Glomerular visceral epithelial cell (primary cell): Measurements from ENCODE around the gene ZRSR2.
"Not testable (repeated sequence)": the region's sequence is repeated elsewhere in the genome, so short reads cannot be mapped to it uniquely, and the experiment has no call there.

ENCODE experiments used
- DNase-seq: peaks from one replicate; pipeline ENCODE4 v3.0.0-alpha.2; 2016; ENCODE audit errors: extremely low spot score

ZRSR2 gene, protein sequence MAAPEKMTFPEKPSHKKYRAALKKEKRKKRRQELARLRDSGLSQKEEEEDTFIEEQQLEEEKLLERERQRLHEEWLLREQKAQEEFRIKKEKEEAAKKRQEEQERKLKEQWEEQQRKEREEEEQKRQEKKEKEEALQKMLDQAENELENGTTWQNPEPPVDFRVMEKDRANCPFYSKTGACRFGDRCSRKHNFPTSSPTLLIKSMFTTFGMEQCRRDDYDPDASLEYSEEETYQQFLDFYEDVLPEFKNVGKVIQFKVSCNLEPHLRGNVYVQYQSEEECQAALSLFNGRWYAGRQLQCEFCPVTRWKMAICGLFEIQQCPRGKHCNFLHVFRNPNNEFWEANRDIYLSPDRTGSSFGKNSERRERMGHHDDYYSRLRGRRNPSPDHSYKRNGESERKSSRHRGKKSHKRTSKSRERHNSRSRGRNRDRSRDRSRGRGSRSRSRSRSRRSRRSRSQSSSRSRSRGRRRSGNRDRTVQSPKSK

GRCh38 chrX:15789979-15790768 lies at the start of gene ZRSR2:
TSS of gene ZRSR2 (plus strand) at chrX:15790484. CDS start at chrX:15790496, 12 bp downstream.
- peak; percentile 73 for DNase-seq

- DNase-seq, result peak; percentile 0
These were observed 46.0 kb upstream of the ZRSR2 start for GRCh38 chrX:15744181-15744867.

DNA sequence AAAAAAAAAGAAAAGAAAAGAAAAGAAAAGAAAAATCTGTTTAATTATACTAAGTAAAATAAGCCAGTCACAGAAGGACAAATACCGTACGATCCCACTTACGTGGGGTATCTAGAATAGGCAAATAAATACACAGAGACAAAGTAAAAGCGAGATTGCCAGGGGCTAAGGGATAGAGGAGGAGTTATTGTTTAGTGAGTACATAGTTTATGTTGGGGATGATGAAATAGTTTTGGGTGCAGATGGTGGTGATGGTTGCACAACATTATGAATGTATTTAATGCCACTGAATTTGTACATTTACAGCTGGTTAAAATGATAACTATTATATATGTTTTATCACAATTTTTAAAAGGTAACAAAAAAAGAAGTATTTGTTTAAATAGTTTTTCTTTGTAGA lies 45.1 kb upstream of the ZRSR2 start:
- no peak for DNase-seq

DNA sequence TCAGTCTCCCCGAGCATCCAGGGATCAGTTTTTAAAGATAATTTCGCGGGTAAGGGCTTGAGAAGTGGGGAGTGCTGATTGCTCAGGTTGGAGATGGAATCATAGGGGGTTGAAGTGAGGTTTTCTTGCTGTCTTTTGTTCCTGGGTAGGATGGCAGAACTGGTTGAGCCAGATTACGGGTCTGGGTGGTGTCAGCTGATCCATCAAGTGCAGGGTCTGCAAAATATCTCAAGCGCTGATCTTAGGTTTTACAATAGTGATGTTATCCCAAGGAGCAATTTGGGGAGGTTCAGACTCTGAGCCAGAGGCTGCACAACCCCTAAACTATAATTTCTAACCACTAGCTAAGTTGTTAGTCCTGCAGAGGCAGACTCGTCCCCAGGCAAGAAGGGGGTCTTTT lies 43.6 kb upstream of the ZRSR2 start:
- not testable (repeated sequence) for DNase-seq

DNA sequence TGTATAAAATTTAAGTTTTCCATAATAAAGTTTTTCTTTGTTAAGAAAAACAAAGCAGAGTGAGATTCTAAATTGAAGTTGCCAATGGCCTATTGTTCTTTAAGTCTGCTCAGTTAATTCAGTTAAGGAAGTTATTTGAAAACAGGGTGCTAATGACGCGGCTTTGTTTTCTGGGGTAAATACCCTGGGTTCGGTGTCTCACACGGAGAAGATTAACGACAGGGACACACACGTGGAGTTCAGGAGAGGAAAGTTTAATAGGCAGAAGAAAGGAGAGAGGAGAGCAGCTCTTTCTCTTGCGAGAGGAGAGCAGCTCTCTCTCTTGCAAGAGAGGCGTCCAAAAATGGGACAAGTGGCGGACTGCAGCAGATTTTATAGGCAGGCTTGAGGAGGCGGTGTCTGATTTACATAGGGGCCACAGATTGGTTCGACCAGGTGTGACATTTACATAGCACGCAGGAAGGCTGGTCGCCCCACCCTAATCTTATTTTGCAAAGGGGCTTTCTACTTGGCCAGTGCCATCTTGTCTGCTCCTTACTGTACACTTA lies 42.6 kb upstream of the ZRSR2 start:
- DNase-seq, result no peak

DNA sequence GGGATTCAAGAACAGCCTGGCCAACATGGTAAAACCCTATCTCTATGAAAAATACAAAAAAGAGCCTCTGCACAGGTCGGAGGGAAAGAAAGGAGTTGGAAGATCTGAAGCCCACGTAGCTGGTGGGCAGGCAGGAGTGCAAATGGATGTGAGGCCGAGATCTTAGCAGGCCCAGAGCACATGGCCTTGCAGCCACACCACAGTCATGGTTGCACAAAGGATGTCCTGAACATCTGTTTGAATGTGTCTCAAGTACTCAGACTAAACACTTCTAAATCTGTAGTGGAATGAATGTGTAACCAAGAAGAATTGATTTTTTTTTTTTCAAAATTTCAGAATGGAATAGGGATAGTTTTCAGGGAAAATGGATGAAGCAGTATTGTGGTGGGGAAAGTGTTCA lies 41.4 kb upstream of the ZRSR2 start:
- no peak for DNase-seq

DNA sequence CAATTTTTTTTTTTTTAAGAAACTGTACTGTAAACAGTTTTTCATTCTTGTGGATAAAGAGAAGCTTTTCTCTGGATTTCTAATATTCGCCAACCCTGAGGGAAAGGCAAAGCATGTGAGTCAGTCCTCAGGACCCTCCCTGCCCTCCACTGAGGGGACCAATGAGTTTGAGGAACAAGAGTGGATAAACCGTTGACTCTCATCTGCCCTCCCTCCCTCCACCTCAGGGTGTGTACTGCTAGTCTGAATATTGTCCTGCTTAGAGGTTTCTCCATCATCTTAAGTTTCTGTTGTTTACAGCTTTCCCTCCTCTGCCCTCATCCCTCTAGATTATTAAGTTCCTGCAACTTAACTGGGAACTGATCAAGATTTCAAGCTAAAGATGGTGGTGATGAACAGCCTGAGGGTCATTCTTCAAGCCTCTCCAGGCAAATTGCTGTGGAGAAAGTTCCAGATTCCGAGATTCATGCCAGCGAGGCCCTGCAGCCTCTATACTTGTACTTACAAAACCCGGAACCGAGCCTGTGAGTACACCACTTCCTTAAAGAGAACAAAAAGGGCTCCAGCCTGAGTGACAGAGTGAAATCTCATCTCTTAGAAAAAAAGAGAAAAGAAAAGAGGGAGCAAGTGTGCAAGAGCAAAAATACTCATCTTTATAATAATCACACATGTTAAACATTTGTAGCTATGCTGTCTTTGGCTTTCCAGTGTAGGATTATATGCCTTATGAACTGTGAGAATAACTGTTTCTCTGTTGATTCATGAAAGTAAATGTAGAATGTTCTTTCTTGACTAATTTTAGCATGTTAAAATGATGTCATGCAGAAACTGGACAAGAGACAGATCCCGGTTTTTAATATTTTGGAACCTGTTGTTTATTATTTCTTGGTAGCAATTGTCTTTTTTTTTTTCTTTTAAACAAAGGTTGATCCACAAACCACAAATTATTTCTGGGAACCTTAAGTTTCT lies 40.4 kb upstream of the ZRSR2 start:
- DNase-seq, result no peak

DNA sequence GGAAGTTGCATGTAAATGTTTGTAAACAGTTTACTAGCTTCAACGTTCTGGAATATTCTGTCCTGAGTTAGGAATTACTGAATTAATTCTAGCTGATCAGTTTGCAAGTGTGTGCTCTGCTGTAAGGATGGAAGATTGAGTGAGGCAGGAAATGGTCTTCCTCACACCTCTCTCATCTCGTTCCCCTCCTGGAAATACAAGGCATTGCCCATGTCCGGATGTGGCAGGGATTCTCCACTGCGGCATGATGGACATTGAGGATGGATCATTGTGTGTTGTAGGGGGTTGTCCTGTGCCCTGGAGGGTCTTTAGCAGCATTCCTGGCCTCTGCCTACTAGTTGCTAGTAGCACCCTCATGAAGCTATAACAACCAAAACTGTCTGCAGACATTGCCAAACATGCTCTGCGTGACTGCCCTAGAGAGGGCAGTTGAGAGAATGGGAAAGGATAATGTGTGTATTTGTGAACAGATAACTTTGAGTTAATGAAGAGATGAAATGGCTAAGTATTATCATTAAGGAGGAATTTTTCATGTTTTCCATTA lies 39.6 kb upstream of the ZRSR2 start:
- DNase-seq, result no peak

DNA sequence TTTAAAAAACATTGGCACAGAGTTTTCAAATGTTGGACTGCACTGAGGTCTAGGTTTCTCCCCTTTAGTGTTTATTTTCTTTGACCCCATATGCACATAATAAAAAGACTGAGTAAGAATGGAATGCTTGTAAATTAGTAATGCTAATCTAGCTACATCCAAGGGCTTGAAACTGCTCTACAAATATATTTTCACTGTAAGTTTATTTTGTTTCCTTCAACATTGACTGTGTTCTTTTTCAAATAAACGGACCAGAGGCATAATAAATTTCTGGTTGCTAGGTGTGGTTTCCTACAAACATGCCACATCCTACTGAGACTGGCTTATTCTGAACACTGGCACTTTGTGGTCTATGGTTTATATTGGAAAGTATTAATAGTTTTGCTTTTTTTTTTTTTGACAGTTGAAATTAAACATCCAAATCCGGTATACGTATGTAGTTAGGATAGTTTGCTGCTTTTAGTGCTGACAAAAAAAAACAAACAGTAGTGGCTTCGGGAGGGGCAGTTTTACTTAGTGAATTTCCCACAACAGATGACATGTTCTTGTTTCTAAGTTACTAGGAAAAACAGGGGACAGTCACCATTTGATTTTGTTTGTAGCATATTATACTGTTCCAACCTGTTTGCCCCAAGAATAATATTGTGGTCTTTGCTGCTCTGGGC lies 39.0 kb upstream of the ZRSR2 start:
- DNase-seq, result no peak

DNA sequence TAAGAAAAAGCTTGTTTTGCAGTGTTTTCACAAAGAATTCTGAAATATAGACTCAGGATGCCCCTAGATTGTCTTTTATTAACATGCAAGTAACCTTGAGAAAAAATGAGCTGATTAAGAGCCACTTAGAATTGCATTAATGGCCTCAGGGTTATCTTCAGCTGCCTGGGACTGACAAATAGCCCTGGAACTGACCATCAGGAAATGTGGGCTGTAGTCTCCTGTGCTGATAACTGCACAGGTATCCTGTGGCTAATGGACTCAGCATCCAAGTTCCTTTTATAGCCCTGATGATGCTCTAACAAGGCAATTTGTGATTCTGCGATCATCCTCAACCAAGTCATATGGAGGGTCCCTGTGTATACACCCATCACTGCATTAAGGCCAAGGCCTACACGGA lies 35.2 kb upstream of the ZRSR2 start:
- no peak for DNase-seq

- DNase-seq, result no peak
These were observed 32.1 kb upstream of the ZRSR2 start for GRCh38 chrX:15758140-15758539.

- DNase-seq, result not testable (repeated sequence)
These were observed 30.4 kb upstream of the ZRSR2 start for GRCh38 chrX:15759886-15760285.

DNA sequence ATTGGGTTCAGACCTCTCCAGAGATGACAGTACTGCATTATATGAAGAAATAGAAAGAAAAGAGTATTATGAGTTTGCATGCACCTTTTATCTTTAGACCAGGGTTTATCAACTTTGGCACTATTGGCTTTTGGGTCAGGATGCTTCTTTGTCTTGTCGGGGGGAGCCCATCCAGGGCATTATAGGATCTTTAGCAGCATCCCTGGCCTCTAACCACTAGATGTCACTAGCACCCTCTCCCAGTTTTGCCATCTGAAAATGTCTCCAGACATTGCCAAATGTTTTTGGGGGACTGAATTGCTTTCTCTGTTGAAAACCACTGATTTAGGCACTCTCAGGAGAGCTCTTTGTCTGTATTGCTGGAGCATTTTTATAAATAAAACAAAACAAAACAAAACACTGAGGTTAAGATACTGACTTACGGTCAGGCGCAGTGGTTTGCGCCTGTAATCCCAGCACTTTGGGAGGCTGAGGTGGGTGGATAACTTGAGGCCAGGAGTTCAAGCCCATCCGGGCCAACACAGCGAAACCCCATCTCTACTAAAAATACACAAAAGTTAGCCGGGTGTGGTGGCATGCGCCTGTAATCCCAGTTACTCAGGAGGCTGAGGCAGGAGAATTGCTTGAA lies 28.6 kb upstream of the ZRSR2 start:
- peak; percentile 21 for DNase-seq

- DNase-seq, result no peak
These were observed 20.9 kb upstream of the ZRSR2 start for GRCh38 chrX:15769300-15769954.

- no peak for DNase-seq
These were observed 8.2 kb upstream of the ZRSR2 start for GRCh38 chrX:15781961-15782699.

DNA sequence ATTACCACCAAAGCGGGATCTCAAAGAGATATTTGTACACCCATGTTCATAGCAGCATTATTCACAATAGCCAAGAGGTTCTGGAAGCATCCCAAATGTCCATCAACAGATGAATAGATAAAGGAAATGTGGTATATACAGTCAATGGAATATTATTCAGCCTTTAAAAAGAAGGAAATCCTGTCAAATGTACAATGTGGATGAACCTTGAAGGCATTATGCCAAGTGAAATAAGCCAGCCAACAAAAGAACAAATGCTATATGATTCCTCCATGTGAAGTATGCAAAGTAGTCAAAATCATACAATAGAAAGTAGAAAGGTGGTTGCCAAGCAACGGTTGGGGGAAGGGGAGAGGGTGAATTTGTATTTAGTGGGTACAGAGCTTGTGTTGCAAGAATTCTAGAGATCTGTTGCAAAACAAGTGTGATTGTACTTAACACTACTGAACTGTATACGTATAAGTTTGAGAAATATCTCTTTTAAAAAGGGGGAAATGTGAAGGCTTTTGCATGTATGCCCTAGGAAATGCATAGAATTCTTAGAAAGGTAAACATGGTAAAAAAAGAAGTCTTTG lies 5.0 kb upstream of the ZRSR2 start:
- DNase-seq, result no peak

- no peak for DNase-seq
These were observed 3.4 kb upstream of the ZRSR2 start for GRCh38 chrX:15786915-15787314.

DNA sequence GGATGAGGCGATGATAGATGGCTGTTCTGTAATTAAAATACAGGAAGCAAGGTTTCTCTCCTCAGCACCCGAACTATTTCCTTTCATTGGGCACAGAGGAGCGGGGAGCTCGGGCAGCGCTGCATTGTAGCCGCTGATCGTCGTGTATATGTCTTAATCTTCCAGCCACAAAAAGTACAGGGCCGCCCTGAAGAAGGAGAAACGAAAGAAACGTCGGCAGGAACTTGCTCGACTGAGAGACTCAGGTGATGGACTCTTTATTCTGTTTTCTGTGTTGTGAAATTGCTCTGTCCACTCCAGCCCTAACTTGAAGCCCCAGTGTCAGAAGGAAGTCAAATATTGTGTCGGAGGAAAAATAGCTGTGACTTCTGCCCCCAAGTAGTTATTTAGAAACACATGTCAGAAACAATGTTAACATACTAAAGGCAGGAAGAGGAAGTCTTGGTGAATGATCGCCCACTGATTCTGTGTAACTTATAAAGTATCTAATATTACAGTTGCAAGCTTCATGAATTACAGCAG lies 546 bp downstream of the ZRSR2 start:
- peak; percentile 0 for DNase-seq
